Measurements from ENCODE around the gene TRPV3. TPM values are rescaled to one million over a fixed set of nuclear protein-coding genes. Genes with fewer than 3 reads are reported as not detected.

Gene TRPV3
- polyA plus RNA-seq, 1 donor (not counting 4 experiments of a cell fraction or from before 2014, with no cell fraction given), result 9.4 TPM

- no peak overlapping the region for H3K9ac ChIP-seq (ENCODE audit: control insufficient read depth, extremely low read depth, insufficient read depth, low read length)
- H3K4me3 ChIP-seq (ENCODE audit: control insufficient read depth in 2 of 3, extremely low read depth in 1 of 3, insufficient read depth in 2 of 3, low read depth in 1 of 3, low read length in 3 of 3), result no peak overlapping the region
- no peaks in the 10 kb centered on the region for H4K20me1 ChIP-seq (ENCODE audit: control insufficient read depth, extremely low read depth, insufficient read depth, low read length)
- no peak for FAIRE-seq
- peaks cover 2 to 24% of the 10 kb centered on the region in 2 experiments for H3K36me3 ChIP-seq (ENCODE audit: control insufficient read depth in 2 of 2, extremely low read depth in 1 of 2, insufficient read depth in 2 of 2, low read length in 2 of 2)
- no peak overlapping the region for H2AFZ ChIP-seq (ENCODE audit: control insufficient read depth, low read length)
- H3K9me1 ChIP-seq (ENCODE audit: control insufficient read depth, extremely low read depth, insufficient read depth, low read length), result no peaks in the 10 kb centered on the region
- no peaks in the 10 kb centered on the region for H3K9me3 ChIP-seq (ENCODE audit: control insufficient read depth, low read depth, low read length)
- H3K4me1 ChIP-seq (ENCODE audit: control insufficient read depth, extremely low read depth, insufficient read depth, low read length), result peaks cover 4% of the 10 kb centered on the region
- no peak overlapping the region for H3K27ac ChIP-seq (ENCODE audit: control insufficient read depth, insufficient read depth, low read length)
- no peak for TF ChIP-seq CTCF (optimal IDR thresholded peaks at IDR 0.05 in 1 of 3, IDR thresholded peaks at IDR 0.05 in 1 of 3, conservative IDR thresholded peaks at IDR 0.05 in 1 of 3; ENCODE audit: extremely low read depth in 1 of 3, insufficient read depth in 2 of 3, low read length in 3 of 3)
- dilution Hi-C loops (cut with MboI; ENCODE audit: extremely low pct_ligation_motif_present, low sequenced_read_pairs), result no loop called here
- H3K4me2 ChIP-seq (ENCODE audit: control insufficient read depth, extremely low read depth, insufficient read depth, low read depth, low read length), result no peak overlapping the region
- H3K79me2 ChIP-seq (ENCODE audit: control insufficient read depth, insufficient read depth, low read length), result no peaks in the 10 kb centered on the region
- no peaks in the 10 kb centered on the region for H3K27me3 ChIP-seq (ENCODE audit: control insufficient read depth, extremely low read depth, insufficient read depth, low read length)
- no peak for DNase-seq (ENCODE audit: low read depth, low spot score)
Measured at GRCh38 chr17:3539881-3540540, 17.6 kb downstream of the TRPV3 start.

- Histone ChIP-seq H3K36me3 (ENCODE audit: control insufficient read depth in 2 of 2, extremely low read depth in 1 of 2, insufficient read depth in 2 of 2, low read length in 2 of 2) (peaks cover 0 to 21% of the 10 kb centered on the region in 2 experiments), H3K9ac (ENCODE audit: control insufficient read depth, extremely low read depth, insufficient read depth, low read length) (no peak overlapping the region), H3K4me1 (ENCODE audit: control insufficient read depth, extremely low read depth, insufficient read depth, low read length) (peaks cover 4% of the 10 kb centered on the region), H4K20me1 (ENCODE audit: control insufficient read depth, extremely low read depth, insufficient read depth, low read length) (no peaks in the 10 kb centered on the region), H3K79me2 (ENCODE audit: control insufficient read depth, insufficient read depth, low read length) (no peaks in the 10 kb centered on the region), H3K27me3 (ENCODE audit: control insufficient read depth, extremely low read depth, insufficient read depth, low read length) (no peaks in the 10 kb centered on the region), H3K27ac (ENCODE audit: control insufficient read depth, insufficient read depth, low read length) (no peak overlapping the region), H3K4me3 (ENCODE audit: control insufficient read depth in 2 of 3, extremely low read depth in 1 of 3, insufficient read depth in 2 of 3, low read depth in 1 of 3, low read length in 3 of 3) (no peak overlapping the region), H2AFZ (ENCODE audit: control insufficient read depth, low read length) (no peak overlapping the region), H3K9me1 (ENCODE audit: control insufficient read depth, extremely low read depth, insufficient read depth, low read length) (no peaks in the 10 kb centered on the region), H3K9me3 (ENCODE audit: control insufficient read depth, low read depth, low read length) (no peaks in the 10 kb centered on the region), H3K4me2 (ENCODE audit: control insufficient read depth, extremely low read depth, insufficient read depth, low read depth, low read length) (no peak overlapping the region)
- TF ChIP-seq CTCF (optimal IDR thresholded peaks at IDR 0.05 in 1 of 3, IDR thresholded peaks at IDR 0.05 in 1 of 3, conservative IDR thresholded peaks at IDR 0.05 in 1 of 3; ENCODE audit: extremely low read depth in 1 of 3, insufficient read depth in 2 of 3, low read length in 3 of 3) (no peak), EZH2 (IDR thresholded peaks at IDR 0.05; ENCODE audit: low read length) (no peak)
- FAIRE-seq, result no peak
- no peak for DNase-seq (ENCODE audit: low read depth, low spot score)
- dilution Hi-C loops (cut with MboI; ENCODE audit: extremely low pct_ligation_motif_present, low sequenced_read_pairs), result no loop called here
Measured at GRCh38 chr17:3536716-3537115, 20.9 kb downstream of the TRPV3 start.

Measured in keratinocyte (primary cell).